ENCODE measurements around the gene ST3GAL3. TPM values are rescaled to one million over a fixed set of nuclear protein-coding genes. Genes with fewer than 3 reads are reported as not detected.

The ST3GAL3 gene
- total RNA-seq, 2 experiments from 2014 or later, result 15.8 to 20.9 TPM

DNA sequence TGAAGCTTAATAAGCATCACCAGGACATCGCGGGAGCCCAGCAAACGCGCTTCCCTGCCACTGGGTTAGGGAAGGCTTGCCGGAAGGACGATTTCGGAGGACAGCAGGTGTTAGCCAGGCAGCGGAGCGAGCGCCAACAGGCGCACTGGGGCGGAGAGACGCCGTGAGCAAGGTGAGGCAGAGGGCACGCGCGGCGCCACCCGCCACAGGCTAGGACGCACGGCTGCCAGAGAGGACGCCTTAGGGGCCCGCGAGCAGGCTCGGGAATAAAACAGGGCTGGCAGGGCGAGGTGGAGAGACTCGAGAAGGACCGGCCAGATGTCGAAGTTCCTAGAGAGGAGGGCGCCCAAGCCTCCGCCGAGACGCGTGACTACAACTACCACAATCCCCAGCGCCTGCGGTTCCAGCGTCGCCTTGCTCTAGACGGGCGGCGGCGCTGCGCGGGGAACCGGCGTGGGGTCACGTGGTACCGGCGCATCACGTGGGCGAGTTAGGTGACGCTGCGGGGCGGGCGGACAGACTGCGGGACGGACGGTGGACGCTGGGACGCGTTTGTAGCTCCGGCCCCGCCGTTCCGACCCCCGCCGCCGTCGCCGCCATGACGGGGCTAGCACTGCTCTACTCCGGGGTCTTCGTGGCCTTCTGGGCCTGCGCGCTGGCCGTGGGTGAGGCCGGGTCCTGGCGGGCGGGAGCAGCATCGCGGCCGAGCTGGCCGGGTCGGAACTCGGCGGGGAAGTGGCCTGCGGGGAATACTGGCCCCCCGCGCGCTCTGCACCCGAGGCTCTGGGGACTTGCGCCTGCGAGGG is 267.3 kb downstream of the ST3GAL3 start, which contains the start of gene ATP6V0B:
Gene ATP6V0B (plus strand): TSS at position 518 of the 806 bp plus-strand sequence. CDS start 81 bp downstream, at position 599.
- peak; percentile 76 for ATAC-seq
- ChIA-PET CTCF (interaction anchor here (0.5 to 1.5 kb wide), 5 partner anchors 24 to 445 kb away, joined by 3 to 6 read pairs (median 3); no protein-coding TSS in a partner anchor), POLR2A (interaction anchor here (0.7 to 0.9 kb wide), 2 partner anchors 10 to 325 kb away, joined by 3 read pairs; partner anchors contain the start of gene KDM4A)
- Mint-ChIP-seq H3K36me3 (ENCODE audit: low read depth) (peaks cover 57% of the 10 kb centered on the region), H3K4me1 (peaks cover 48% of the 10 kb centered on the region), H3K27ac (peak within 1 kb of the TSS; percentile 88), H3K9me3 (ENCODE audit: low read depth) (no peaks in the 10 kb centered on the region), H3K4me3 (peak within 1 kb of the TSS; percentile 81), H3K27me3 (no peaks in the 10 kb centered on the region)
- intact Hi-C loops (cut with DNase I, micrococcal nuclease), result loop anchor here (1.0 to 5.0 kb wide), 15 partner anchors 16 to 1518 kb away; partner anchors contain the start of genes CCDC24 (in 2 of the 2), IPO13 (in 2 of the 2), CFAP57 (in 1 of the 2) and DMAP1 (in 1 of the 2)
- DNase-seq, result peak; percentile 99

DNA sequence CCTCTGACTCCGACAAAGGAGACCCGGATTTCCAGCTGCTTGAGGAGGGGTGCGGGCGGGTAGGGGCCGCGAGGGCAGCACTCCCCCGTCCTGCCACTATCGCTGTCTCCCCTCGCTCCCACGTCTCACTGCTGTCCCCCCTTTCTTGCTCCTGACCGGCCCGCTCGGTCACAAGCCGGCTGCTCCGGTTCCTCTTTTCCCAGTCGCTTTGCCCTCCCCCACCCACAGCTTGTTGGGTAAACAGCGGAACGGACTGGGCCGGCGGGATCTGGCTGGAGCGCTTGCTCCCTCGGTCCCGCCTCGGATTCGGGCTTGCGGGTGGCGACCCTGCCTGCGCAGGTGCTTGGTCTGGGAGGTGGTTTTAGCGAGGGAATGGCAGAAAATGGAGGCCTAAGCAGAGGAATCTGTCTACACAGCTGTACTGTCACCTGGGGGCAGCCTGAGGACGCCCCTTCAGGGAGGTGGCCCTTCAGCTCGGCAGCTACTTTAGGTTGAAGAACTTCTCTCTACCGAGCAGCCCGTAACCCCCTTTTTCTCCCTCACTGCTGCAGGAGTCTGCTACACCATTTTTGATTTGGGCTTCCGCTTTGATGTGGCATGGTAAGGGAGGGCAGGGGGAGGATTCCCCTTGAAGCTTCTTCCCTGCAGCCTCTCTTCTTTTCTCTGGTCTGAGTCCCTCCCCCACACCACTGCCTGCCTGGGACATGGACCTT is 268.1 kb downstream of the ST3GAL3 start:
- ChIA-PET CTCF (interaction anchor here (1.0 to 1.5 kb wide), 5 partner anchors 29 to 445 kb away, joined by 3 to 6 read pairs (median 4); partner anchors contain the start of genes ARTN and IPO13), POLR2A (interaction anchor here (0.6 to 0.9 kb wide), 3 partner anchors 11 to 325 kb away, joined by 3 read pairs; partner anchors contain the start of gene KDM4A)
- DNase-seq (peak; percentile 45), ATAC-seq (peak; percentile 3)
- Mint-ChIP-seq H3K27me3 (peaks cover 2% of the 10 kb centered on the region), H3K4me1 (peaks cover 50% of the 10 kb centered on the region), H3K4me3 (peak overlapping the region; percentile 81), H3K36me3 (ENCODE audit: low read depth) (peaks cover 57% of the 10 kb centered on the region), H3K27ac (peak overlapping the region; percentile 63), H3K9me3 (ENCODE audit: low read depth) (no peaks in the 10 kb centered on the region)
- intact Hi-C loops (cut with DNase I, micrococcal nuclease), result loop anchor here (2.0 to 5.0 kb wide), 3 partner anchors 15 to 523 kb away; partner anchors contain the start of genes CCDC24 (in 1 of the 2), DMAP1 (in 1 of the 2) and HYI (in 1 of the 2)

GRCh38 chr1:43976045-43976444 is 268.7 kb downstream of the ST3GAL3 start:
- Mint-ChIP-seq H3K27me3 (peaks cover 5% of the 10 kb centered on the region), H3K36me3 (ENCODE audit: low read depth) (peaks cover 59% of the 10 kb centered on the region), H3K9me3 (ENCODE audit: low read depth) (no peaks in the 10 kb centered on the region), H3K4me3 (peak overlapping the region; percentile 81), H3K4me1 (peaks cover 49% of the 10 kb centered on the region), H3K27ac (peak overlapping the region; percentile 16)
- ChIA-PET CTCF (interaction anchor here (1.1 to 1.4 kb wide), 3 partner anchors 29 to 72 kb away, joined by 3 to 6 read pairs (median 4); partner anchors contain the start of genes ARTN and IPO13), POLR2A (interaction anchor here (0.6 kb wide), 1 partner anchor 16 kb away, joined by 3 read pairs; no protein-coding TSS in a partner anchor)
- DNase-seq (no peak), ATAC-seq (no peak)
- intact Hi-C loops (cut with DNase I, micrococcal nuclease), result loop anchor here in 1 of 2 experiments (5.0 kb wide), 2 partner anchors 236 to 524 kb away; partner anchors contain the start of genes DMAP1 and HYI

DNA sequence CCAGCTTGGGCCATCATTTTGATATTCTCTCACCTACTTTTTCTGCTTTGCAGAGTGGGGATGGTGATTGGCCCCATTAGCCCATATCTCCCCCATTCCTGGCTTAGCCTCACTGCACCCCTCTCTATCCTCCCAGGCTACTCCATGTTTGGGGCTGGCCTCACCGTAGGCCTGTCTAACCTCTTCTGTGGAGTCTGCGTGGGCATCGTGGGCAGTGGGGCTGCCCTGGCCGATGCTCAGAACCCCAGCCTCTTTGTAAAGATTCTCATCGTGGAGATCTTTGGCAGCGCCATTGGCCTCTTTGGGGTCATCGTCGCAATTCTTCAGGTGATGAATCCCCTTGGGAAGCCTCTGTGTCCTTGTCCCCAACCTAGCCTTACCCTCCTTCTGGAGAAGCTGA is 269.6 kb downstream of the ST3GAL3 start:
- H3K9me3 Mint-ChIP-seq (ENCODE audit: low read depth), result no peaks in the 10 kb centered on the region
- ATAC-seq (no peak), DNase-seq (no peak)
- peaks cover 56% of the 10 kb centered on the region for H3K36me3 Mint-ChIP-seq (ENCODE audit: low read depth)
- peak overlapping the region; percentile 3 for H3K4me3 Mint-ChIP-seq
- ChIA-PET CTCF (interaction anchor here (1.1 kb wide), 1 partner anchor 71 kb away, joined by 5 read pairs; no protein-coding TSS in a partner anchor), POLR2A (no interaction called here)
- intact Hi-C loops (cut with DNase I, micrococcal nuclease), result loop anchor here in 1 of 2 experiments (5.0 kb wide), 2 partner anchors 235 to 525 kb away; partner anchors contain the start of genes DMAP1 and HYI
- no peak overlapping the region for H3K27ac Mint-ChIP-seq
- peaks cover 46% of the 10 kb centered on the region for H3K4me1 Mint-ChIP-seq
- peaks cover 5% of the 10 kb centered on the region for H3K27me3 Mint-ChIP-seq

- Mint-ChIP-seq H3K27me3 (peaks cover 5% of the 10 kb centered on the region), H3K4me3 (peak overlapping the region; percentile 74), H3K9me3 (ENCODE audit: low read depth) (no peaks in the 10 kb centered on the region), H3K4me1 (peaks cover 46% of the 10 kb centered on the region), H3K27ac (no peak overlapping the region), H3K36me3 (ENCODE audit: low read depth) (peaks cover 50% of the 10 kb centered on the region)
- ChIA-PET POLR2A (interaction anchor here (0.6 kb wide), 1 partner anchor 51 kb away, joined by 5 read pairs; no protein-coding TSS in a partner anchor), CTCF (interaction anchor here (0.6 to 1.3 kb wide), 4 partner anchors 27 to 70 kb away, joined by 3 to 5 read pairs (median 4); no protein-coding TSS in a partner anchor)
- no peak for ATAC-seq
- no peak for DNase-seq
- intact Hi-C loops (cut with DNase I, micrococcal nuclease), result loop anchor here in 1 of 2 experiments (5.0 kb wide), 2 partner anchors 235 to 525 kb away; partner anchors contain the start of genes DMAP1 and HYI
Observed at GRCh38 chr1:43977376-43978263, 270.3 kb downstream of the ST3GAL3 start.

DNA sequence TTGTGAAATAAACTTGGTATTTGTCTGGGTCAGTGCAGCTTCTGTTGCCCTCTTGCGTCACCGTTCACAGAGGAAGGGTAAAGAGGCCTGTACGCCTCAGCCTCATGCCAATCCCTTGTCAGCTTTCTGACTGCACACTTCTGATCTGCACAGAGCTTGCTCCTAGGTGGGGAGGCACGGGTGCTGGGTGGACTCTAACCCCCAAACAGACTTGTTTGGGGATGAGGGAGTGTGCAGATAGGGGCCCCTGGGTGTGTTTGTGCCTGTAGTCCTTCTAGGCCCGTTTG is 270.9 kb downstream of the ST3GAL3 start:
- intact Hi-C loops (cut with DNase I, micrococcal nuclease), result loop anchor here in 1 of 2 experiments (5.0 kb wide), 2 partner anchors 234 to 526 kb away; partner anchors contain the start of genes DMAP1 and HYI

GRCh38 chr1:43978551-43979260 is 271.4 kb downstream of the ST3GAL3 start, which contains the start of gene B4GALT2:
TSS of gene B4GALT2 (plus strand) at chr1:43979210. CDS start at chr1:43981161, 1,951 bp downstream.
- ChIA-PET POLR2A (interaction anchor here (0.6 kb wide), 1 partner anchor 50 kb away, joined by 5 read pairs; no protein-coding TSS in a partner anchor), CTCF (interaction anchor here (1.1 to 1.3 kb wide), 2 partner anchors 26 to 46 kb away, joined by 3 read pairs; no protein-coding TSS in a partner anchor)
- H3K4me3 Mint-ChIP-seq, result peak within 1 kb of the TSS; percentile 84
- peaks cover 5% of the 10 kb centered on the region for H3K27me3 Mint-ChIP-seq
- peaks cover 42% of the 10 kb centered on the region for H3K4me1 Mint-ChIP-seq
- DNase-seq (peak; percentile 65), ATAC-seq (no peak)
- H3K36me3 Mint-ChIP-seq (ENCODE audit: low read depth), result peaks cover 46% of the 10 kb centered on the region
- intact Hi-C loops (cut with DNase I, micrococcal nuclease), result loop anchor here in 1 of 2 experiments (1.0 to 5.0 kb wide), 4 partner anchors 52 to 526 kb away; partner anchors contain the start of genes DMAP1, HYI and ST3GAL3
- H3K27ac Mint-ChIP-seq, result peak within 1 kb of the TSS; percentile 76
- no peaks in the 10 kb centered on the region for H3K9me3 Mint-ChIP-seq (ENCODE audit: low read depth)

More for the DNA sequence above, 270.9 kb downstream of the ST3GAL3 start:
- Mint-ChIP-seq H3K27ac (no peak overlapping the region), H3K27me3 (peaks cover 5% of the 10 kb centered on the region), H3K9me3 (ENCODE audit: low read depth) (no peaks in the 10 kb centered on the region), H3K36me3 (ENCODE audit: low read depth) (peaks cover 48% of the 10 kb centered on the region), H3K4me3 (peak overlapping the region; percentile 74), H3K4me1 (peaks cover 46% of the 10 kb centered on the region)
- CTCF ChIA-PET, result interaction anchor here (0.6 to 1.3 kb wide), 3 partner anchors 27 to 46 kb away, joined by 3 to 4 read pairs (median 3); no protein-coding TSS in a partner anchor
- DNase-seq (no peak), ATAC-seq (no peak)
- POLR2A ChIA-PET, result interaction anchor here (0.6 kb wide), 1 partner anchor 50 kb away, joined by 5 read pairs; no protein-coding TSS in a partner anchor

- Mint-ChIP-seq H3K4me3 (no peak overlapping the region), H3K4me1 (peaks cover 37% of the 10 kb centered on the region)
- intact Hi-C loops (cut with DNase I, micrococcal nuclease), result loop anchor here in 1 of 2 experiments (1.0 to 5.0 kb wide), 4 partner anchors 51 to 527 kb away; partner anchors contain the start of genes DMAP1, HYI and ST3GAL3
Observed at GRCh38 chr1:43979261-43979527, 271.9 kb downstream of the ST3GAL3 start.

GRCh38 chr1:43979528-43980254 is 272.4 kb downstream of the ST3GAL3 start:
- Mint-ChIP-seq H3K9me3 (ENCODE audit: low read depth) (no peaks in the 10 kb centered on the region), H3K27me3 (peaks cover 5% of the 10 kb centered on the region), H3K4me1 (peaks cover 36% of the 10 kb centered on the region), H3K36me3 (ENCODE audit: low read depth) (peaks cover 42% of the 10 kb centered on the region), H3K27ac (peak overlapping the region; percentile 76), H3K4me3 (peak overlapping the region; percentile 84)
- ChIA-PET CTCF (no interaction called here), POLR2A (no interaction called here)
- peak; percentile 52 for DNase-seq
- intact Hi-C loops (cut with DNase I, micrococcal nuclease), result loop anchor here in 1 of 2 experiments (1.0 to 5.0 kb wide), 4 partner anchors 51 to 527 kb away; partner anchors contain the start of genes DMAP1, HYI and ST3GAL3
- ATAC-seq, result peak; percentile 31

More at GRCh38 chr1:43979261-43979527, 271.9 kb downstream of the ST3GAL3 start:
- Mint-ChIP-seq H3K27me3 (peaks cover 5% of the 10 kb centered on the region), H3K36me3 (ENCODE audit: low read depth) (peaks cover 42% of the 10 kb centered on the region), H3K9me3 (ENCODE audit: low read depth) (no peaks in the 10 kb centered on the region), H3K27ac (no peak overlapping the region)
- CTCF ChIA-PET, result no interaction called here
- DNase-seq (no peak), ATAC-seq (no peak)
- POLR2A ChIA-PET, result no interaction called here

Data from activated CD4-positive, alpha-beta T cell treated with anti-CD3 and anti-CD28 coated beads for 36 hours (primary cell).